ENCODE results near the gene SLC10A2.

Gene SLC10A2

GRCh38 chr13:103044056-103044455 is 22.2 kb downstream of the SLC10A2 start:
- no peak for DNase-seq

- DNase-seq: no peak
Measured at GRCh38 chr13:103040006-103040405, 26.2 kb downstream of the SLC10A2 start.

- no peak for DNase-seq
Measured at GRCh38 chr13:103039183-103039582, 27.0 kb downstream of the SLC10A2 start.

- no peak for DNase-seq
Measured at GRCh38 chr13:103036268-103036667, 29.9 kb downstream of the SLC10A2 start.

GRCh38 chr13:103033999-103034398 is 32.2 kb downstream of the SLC10A2 start:
- DNase-seq: no peak

GRCh38 chr13:103031332-103031873 is 34.8 kb downstream of the SLC10A2 start:
- DNase-seq: no peak

- no peak for DNase-seq
Measured at GRCh38 chr13:103030776-103031175, 35.4 kb downstream of the SLC10A2 start.

- DNase-seq: no peak
Measured at GRCh38 chr13:103029798-103030197, 36.4 kb downstream of the SLC10A2 start.

- no peak for DNase-seq
Measured at GRCh38 chr13:103022336-103022735, 43.9 kb downstream of the SLC10A2 start.

GRCh38 chr13:103018556-103018955 is 47.7 kb downstream of the SLC10A2 start:
- no peak for DNase-seq

- DNase-seq: no peak
Measured at GRCh38 chr13:103012646-103013045, 53.6 kb downstream of the SLC10A2 start.

- no peak for DNase-seq
Measured at GRCh38 chr13:103009051-103009840, 57.0 kb downstream of the SLC10A2 start.

GRCh38 chr13:103007427-103007762 is 58.8 kb downstream of the SLC10A2 start:
- DNase-seq: no peak

GRCh38 chr13:103006641-103007426 is 59.4 kb downstream of the SLC10A2 start:
- no peak for DNase-seq

GRCh38 chr13:103004661-103005345 is 61.4 kb downstream of the SLC10A2 start:
- DNase-seq: no peak

- DNase-seq: no peak
Measured at GRCh38 chr13:103003631-103004030, 62.6 kb downstream of the SLC10A2 start.

GRCh38 chr13:103002279-103002678 is 63.9 kb downstream of the SLC10A2 start:
- no peak for DNase-seq

GRCh38 chr13:103000157-103000556 is 66.1 kb downstream of the SLC10A2 start:
- no peak for DNase-seq

GRCh38 chr13:102999499-102999898 is 66.7 kb downstream of the SLC10A2 start:
- no peak for DNase-seq
